Endothelial cell (in vitro differentiated cells): ENCODE measurements around the gene PRPF8. TPM values are rescaled to one million over a fixed set of nuclear protein-coding genes. Genes with fewer than 3 reads are reported as not detected.
"Not testable (repeated sequence)": the region's sequence is repeated elsewhere in the genome, so short reads cannot be mapped to it uniquely, and the experiment has no call there.

ENCODE experiments used
- DNase-seq: peaks from one replicate; pipeline ENCODE4 v3.0.0; 2021; ENCODE audit warnings: low spot score
- H3K27ac Mint-ChIP-seq: one replicate; pipeline ENCODE4 v1.8.0; 2021; ENCODE audit warnings: mixed read lengths, inconsistent platforms; ENCODE audit not compliant: unreplicated experiment
- H3K27me3 Mint-ChIP-seq: one replicate; pipeline ENCODE4 v1.8.0; 2021; ENCODE audit warnings: mild to moderate bottlenecking, moderate library complexity, mixed read lengths, inconsistent platforms; ENCODE audit not compliant: unreplicated experiment
- H3K36me3 Mint-ChIP-seq: one replicate; pipeline ENCODE4 v1.8.0; 2021; ENCODE audit warnings: mild to moderate bottlenecking, low read depth, mixed read lengths, inconsistent platforms; ENCODE audit not compliant: unreplicated experiment
- H3K4me1 Mint-ChIP-seq: one replicate; pipeline ENCODE4 v1.8.0; 2021; ENCODE audit warnings: mild to moderate bottlenecking, mixed read lengths, inconsistent platforms; ENCODE audit not compliant: unreplicated experiment
- H3K4me3 Mint-ChIP-seq: one replicate; pipeline ENCODE4 v1.8.0; 2021; ENCODE audit warnings: mild to moderate bottlenecking, mixed read lengths, inconsistent platforms; ENCODE audit not compliant: unreplicated experiment
- H3K9me3 Mint-ChIP-seq: one replicate; pipeline ENCODE4 v1.8.0; 2021; ENCODE audit warnings: mixed read lengths, inconsistent platforms; ENCODE audit not compliant: unreplicated experiment
- CTCF ChIP-seq: fragments of 200-600 bp; sonication (generic); IDR thresholded peaks from one replicate; pipeline ENCODE4 v1.5.0; 2021; ENCODE audit warnings: antibody characterized with exemption; ENCODE audit not compliant: unreplicated experiment
- total RNA-seq: library from RNA; stranded (reverse); fragmentation: NEBNext Ultra II Directional; extraction: Animal tissue kit (Norgen Biotek cat#: 25700); gene quantifications from one replicate; pipeline ENCODE4 v1.2.1, GENCODE V29; 2021; ENCODE audit not compliant: unreplicated experiment

The PRPF8 gene
- total RNA-seq, 1 donor from 2014 or later, result 295 TPM

DNA sequence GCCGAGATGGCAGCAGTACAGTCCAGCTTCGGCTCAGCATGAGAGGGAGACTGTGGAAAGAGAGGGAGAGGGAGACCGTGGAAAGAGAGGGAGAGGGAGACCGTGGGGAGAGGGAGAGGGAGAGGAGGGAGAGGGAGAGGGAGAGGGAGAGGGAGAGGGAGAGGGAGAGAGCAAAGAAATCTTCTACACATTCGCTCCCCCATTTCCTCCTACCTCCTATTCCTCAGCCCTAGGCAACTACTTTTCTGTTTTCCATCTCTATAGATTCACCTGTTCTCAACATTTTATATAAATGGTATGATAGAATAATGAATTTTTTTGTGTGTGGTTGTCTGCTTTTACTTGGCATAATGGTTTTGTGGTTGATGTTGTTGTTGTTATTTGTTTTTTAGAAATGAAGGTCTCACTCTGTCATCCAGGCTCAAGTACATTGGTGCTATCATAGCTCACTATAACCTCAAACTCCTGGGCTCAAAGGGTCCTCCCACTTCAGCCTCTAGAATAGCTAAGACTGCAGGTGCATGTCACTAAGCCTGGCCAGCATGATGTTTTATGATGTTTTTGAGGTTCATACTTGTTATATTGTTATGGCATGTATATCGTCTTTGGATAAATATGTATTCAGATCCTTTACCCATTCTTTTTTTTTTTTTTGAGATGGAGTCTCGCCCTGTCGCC, 6.0 kb upstream of the PRPF8 start:
- H3K27me3 Mint-ChIP-seq, result peaks cover 10% of the 10 kb centered on the region
- peaks cover 17% of the 10 kb centered on the region for H3K36me3 Mint-ChIP-seq
- H3K4me3 Mint-ChIP-seq, result peak overlapping the region; percentile 76
- peaks cover 4% of the 10 kb centered on the region for H3K9me3 Mint-ChIP-seq
- H3K27ac Mint-ChIP-seq, result no peak overlapping the region
- TF ChIP-seq CTCF, result no peak
- no peaks in the 10 kb centered on the region for H3K4me1 Mint-ChIP-seq
- DNase-seq, result no peak

- not testable (repeated sequence) for DNase-seq, H3K9me3 Mint-ChIP-seq, H3K4me3 Mint-ChIP-seq, H3K27ac Mint-ChIP-seq
- peaks cover 14% of the 10 kb centered on the region for H3K4me1 Mint-ChIP-seq
- H3K36me3 Mint-ChIP-seq, result peaks cover 24% of the 10 kb centered on the region
- H3K27me3 Mint-ChIP-seq, result peaks cover 14% of the 10 kb centered on the region
Observed at GRCh38 chr17:1688405-1688804, 3.7 kb upstream of the PRPF8 start.

- H3K9me3 Mint-ChIP-seq, result peaks cover 4% of the 10 kb centered on the region
- peaks cover 14% of the 10 kb centered on the region for H3K27me3 Mint-ChIP-seq
- no peak for TF ChIP-seq CTCF
- H3K36me3 Mint-ChIP-seq, result peaks cover 28% of the 10 kb centered on the region
- peak overlapping the region; percentile 28 for H3K27ac Mint-ChIP-seq
- peak overlapping the region; percentile 68 for H3K4me3 Mint-ChIP-seq
- peaks cover 27% of the 10 kb centered on the region for H3K4me1 Mint-ChIP-seq
- no peak for DNase-seq
Observed at GRCh38 chr17:1686086-1686485, 1.4 kb upstream of the PRPF8 start.

DNA sequence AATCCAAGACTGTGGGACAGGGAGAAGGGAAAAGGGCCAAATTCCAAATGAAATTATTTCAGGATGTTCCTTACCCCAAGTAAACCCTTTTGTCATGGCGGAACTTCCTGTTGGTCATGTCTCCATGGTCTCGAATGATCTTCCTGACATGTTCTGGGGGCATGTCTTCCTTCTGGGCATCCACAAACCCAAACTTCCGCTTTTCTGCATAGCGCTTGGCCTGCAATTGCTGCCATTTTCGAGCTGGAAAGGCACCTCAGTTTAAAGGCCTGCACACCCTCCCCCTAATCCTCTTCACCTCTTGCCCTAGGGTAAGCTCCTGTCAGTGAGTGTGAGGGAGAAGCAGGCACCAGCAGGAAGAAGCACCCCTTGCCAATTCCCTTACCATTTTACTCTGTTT, 1.2 kb downstream of the PRPF8 start:
- H3K9me3 Mint-ChIP-seq, result no peaks in the 10 kb centered on the region
- peak overlapping the region; percentile 95 for H3K27ac Mint-ChIP-seq
- TF ChIP-seq CTCF, result no peak
- H3K4me3 Mint-ChIP-seq, result peak overlapping the region; percentile 99
- no peak for DNase-seq
- peaks cover 11% of the 10 kb centered on the region for H3K27me3 Mint-ChIP-seq
- H3K4me1 Mint-ChIP-seq, result peaks cover 27% of the 10 kb centered on the region
- peaks cover 41% of the 10 kb centered on the region for H3K36me3 Mint-ChIP-seq

DNA sequence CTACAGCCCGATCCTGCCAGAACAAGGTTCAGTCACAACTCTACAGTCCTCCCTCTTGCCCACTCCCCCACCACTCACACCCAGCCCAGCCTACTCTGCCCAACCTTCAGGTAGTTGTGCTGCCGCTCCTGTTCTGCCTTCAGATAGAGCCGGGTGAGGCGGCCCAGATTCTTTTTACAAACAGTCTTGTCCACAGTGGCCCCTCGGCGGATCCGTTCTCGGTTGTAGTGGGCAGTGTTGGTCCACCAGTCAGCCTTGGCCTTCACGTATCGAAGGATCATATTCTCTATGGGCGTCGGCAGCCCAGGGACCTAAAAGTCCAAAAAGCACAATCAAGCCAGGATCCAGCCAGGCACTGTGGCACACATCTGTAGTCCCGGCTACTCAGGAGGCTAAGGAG, 8.3 kb downstream of the PRPF8 start:
- no peak overlapping the region for H3K27ac Mint-ChIP-seq
- TF ChIP-seq CTCF, result no peak
- H3K36me3 Mint-ChIP-seq, result peaks cover 54% of the 10 kb centered on the region
- DNase-seq, result no peak
- no peaks in the 10 kb centered on the region for H3K4me1 Mint-ChIP-seq
- peaks cover 1% of the 10 kb centered on the region for H3K27me3 Mint-ChIP-seq
- H3K9me3 Mint-ChIP-seq, result no peaks in the 10 kb centered on the region
- no peak overlapping the region for H3K4me3 Mint-ChIP-seq
